Measurements from ENCODE around the gene FHOD3. TPM values are rescaled to one million over a fixed set of nuclear protein-coding genes. Genes with fewer than 3 reads are reported as not detected.

FHOD3 gene
- total RNA-seq, 1 experiment from 2014 or later: 2.9 TPM

GRCh38 chr18:36302676-36303075, 5.2 kb downstream of the FHOD3 start:
- H3K4me1 Mint-ChIP-seq (ENCODE audit: low read depth, unreplicated experiment): no peaks in the 10 kb centered on the region
- BruUV-seq (replicated peaks): no TSS peak
- H3K36me3 Mint-ChIP-seq (ENCODE audit: insufficient read depth, unreplicated experiment): no peaks in the 10 kb centered on the region
- H3K27ac Mint-ChIP-seq (ENCODE audit: unreplicated experiment): no peak overlapping the region
- CTCF ChIA-PET: interaction anchor here (0.6 kb wide), 1 partner anchor 13 kb away, joined by 3 read pairs; no protein-coding TSS in a partner anchor
- H3K4me3 Mint-ChIP-seq (ENCODE audit: low read depth, unreplicated experiment): no peak overlapping the region
- H3K27me3 Mint-ChIP-seq (ENCODE audit: unreplicated experiment): peaks cover 46% of the 10 kb centered on the region
- no peak for DNase-seq
- no peaks in the 10 kb centered on the region for H3K9me3 Mint-ChIP-seq (ENCODE audit: low read depth, unreplicated experiment)
- TF ChIP-seq CTCF (IDR thresholded peaks at IDR 0.05; ENCODE audit: unreplicated experiment): no peak
- intact Hi-C loops (cut with micrococcal nuclease; ENCODE audit: unreplicated experiment): no loop called here

GRCh38 chr18:36303211-36303844, 5.8 kb downstream of the FHOD3 start:
- H3K27ac Mint-ChIP-seq (ENCODE audit: unreplicated experiment): no peak overlapping the region
- no TSS peak for BruUV-seq (replicated peaks)

GRCh38 chr18:36304723-36305122, 7.2 kb downstream of the FHOD3 start:
- Mint-ChIP-seq H3K4me3 (ENCODE audit: low read depth, unreplicated experiment) (no peak overlapping the region), H3K9me3 (ENCODE audit: low read depth, unreplicated experiment) (no peaks in the 10 kb centered on the region), H3K4me1 (ENCODE audit: low read depth, unreplicated experiment) (peaks cover 15% of the 10 kb centered on the region), H3K36me3 (ENCODE audit: insufficient read depth, unreplicated experiment) (no peaks in the 10 kb centered on the region), H3K27me3 (ENCODE audit: unreplicated experiment) (peaks cover 36% of the 10 kb centered on the region), H3K27ac (ENCODE audit: unreplicated experiment) (no peak overlapping the region)
- intact Hi-C loops (cut with micrococcal nuclease; ENCODE audit: unreplicated experiment): no loop called here
- DNase-seq: no peak
- BruUV-seq (replicated peaks): no TSS peak
- CTCF ChIA-PET: no interaction called here
- TF ChIP-seq CTCF (IDR thresholded peaks at IDR 0.05; ENCODE audit: unreplicated experiment): no peak

More at GRCh38 chr18:36303211-36303844, 5.8 kb downstream of the FHOD3 start:
- CTCF ChIA-PET: interaction anchor here (0.6 kb wide), 1 partner anchor 12 kb away, joined by 3 read pairs; no protein-coding TSS in a partner anchor
- H3K9me3 Mint-ChIP-seq (ENCODE audit: low read depth, unreplicated experiment): no peaks in the 10 kb centered on the region
- intact Hi-C loops (cut with micrococcal nuclease; ENCODE audit: unreplicated experiment): no loop called here
- no peak for TF ChIP-seq CTCF (IDR thresholded peaks at IDR 0.05; ENCODE audit: unreplicated experiment)
- H3K27me3 Mint-ChIP-seq (ENCODE audit: unreplicated experiment): peaks cover 46% of the 10 kb centered on the region
- no peak overlapping the region for H3K4me3 Mint-ChIP-seq (ENCODE audit: low read depth, unreplicated experiment)
- H3K36me3 Mint-ChIP-seq (ENCODE audit: insufficient read depth, unreplicated experiment): no peaks in the 10 kb centered on the region
- DNase-seq: no peak
- peaks cover under 1% of the 10 kb centered on the region for H3K4me1 Mint-ChIP-seq (ENCODE audit: low read depth, unreplicated experiment)

- no TSS peak for BruUV-seq (replicated peaks)
- peaks cover 21% of the 10 kb centered on the region for H3K4me1 Mint-ChIP-seq (ENCODE audit: low read depth, unreplicated experiment)
- H3K9me3 Mint-ChIP-seq (ENCODE audit: low read depth, unreplicated experiment): no peaks in the 10 kb centered on the region
- no peak overlapping the region for H3K27ac Mint-ChIP-seq (ENCODE audit: unreplicated experiment)
- H3K27me3 Mint-ChIP-seq (ENCODE audit: unreplicated experiment): peaks cover 36% of the 10 kb centered on the region
- no peak for DNase-seq
- no peak overlapping the region for H3K4me3 Mint-ChIP-seq (ENCODE audit: low read depth, unreplicated experiment)
- no peak for TF ChIP-seq CTCF (IDR thresholded peaks at IDR 0.05; ENCODE audit: unreplicated experiment)
- CTCF ChIA-PET: no interaction called here
- no peaks in the 10 kb centered on the region for H3K36me3 Mint-ChIP-seq (ENCODE audit: insufficient read depth, unreplicated experiment)
- intact Hi-C loops (cut with micrococcal nuclease; ENCODE audit: unreplicated experiment): no loop called here
These were observed 7.9 kb downstream of the FHOD3 start for GRCh38 chr18:36305375-36305774.
